GM18951 (cell line): ENCODE measurements around the gene ENTREP3.
"Not testable (repeated sequence)": the region's sequence is repeated elsewhere in the genome, so short reads cannot be mapped to it uniquely, and the experiment has no call there.

Experiments
- POLR2A ChIP-seq: IDR thresholded peaks from 4 replicates; pipeline ENCODE4 v1.6.1; 2011; ENCODE audit warnings: mild to moderate bottlenecking; ENCODE audit not compliant: insufficient read length, insufficient read depth; ENCODE audit errors: extremely low read depth
- in situ Hi-C: fragments of 300-500 bp; cut with MboI; formaldehyde crosslinking; loops from one replicate; pipeline ENCODE4 v1.12.0; 2022; ENCODE audit warnings: low sequenced_read_pairs, mixed read lengths, inconsistent platforms; ENCODE audit not compliant: unreplicated experiment

ENTREP3 gene

GRCh38 chr1:155236451-155236850 is 18.8 kb downstream of the ENTREP3 start:
- in situ Hi-C loops: no loop called here
- TF ChIP-seq POLR2A: no peak

- in situ Hi-C loops: not testable (repeated sequence)
These were observed 19.9 kb downstream of the ENTREP3 start for GRCh38 chr1:155235375-155235774.

DNA sequence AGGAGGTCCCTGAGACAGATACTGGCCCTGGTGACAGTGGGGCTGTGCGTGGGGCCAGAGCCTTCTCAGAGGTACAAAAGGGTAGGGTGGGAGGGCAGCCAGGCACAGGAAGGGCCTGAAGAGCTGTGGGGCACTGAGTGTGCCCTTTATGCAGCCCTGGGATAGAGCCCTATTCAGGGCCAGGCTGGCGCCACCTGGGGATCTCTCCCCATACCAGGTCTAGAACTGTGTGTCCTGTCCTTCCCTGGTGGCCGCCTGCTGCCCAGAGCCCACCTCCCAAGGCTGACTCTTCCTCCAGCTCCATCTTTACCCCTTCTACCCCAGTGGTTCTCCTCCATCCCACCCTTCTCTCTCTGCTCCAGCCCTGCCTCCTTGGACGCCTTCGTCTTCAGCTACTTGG is 21.8 kb downstream of the ENTREP3 start:
- in situ Hi-C loops: not testable (repeated sequence)

- in situ Hi-C loops: not testable (repeated sequence)
These were observed 23.0 kb downstream of the ENTREP3 start for GRCh38 chr1:155232001-155232978.

- in situ Hi-C loops: not testable (repeated sequence)
These were observed 24.0 kb downstream of the ENTREP3 start for GRCh38 chr1:155231302-155231701.

DNA sequence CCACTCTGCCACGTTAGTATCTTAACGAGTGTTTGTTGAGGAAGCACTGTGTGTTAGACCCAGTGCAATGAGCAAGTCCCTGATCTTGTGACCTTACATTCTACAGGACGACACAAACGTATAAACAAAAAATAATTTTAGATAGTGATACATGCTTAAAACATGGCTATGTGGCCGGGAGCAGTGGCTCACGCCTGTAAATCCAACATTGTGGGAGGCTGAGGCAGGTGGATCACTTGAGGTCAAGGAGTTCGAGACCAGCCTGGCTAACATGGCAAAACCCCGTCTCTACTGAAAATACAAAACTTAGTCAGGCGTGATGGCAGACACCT is 27.2 kb downstream of the ENTREP3 start:
- no peak for TF ChIP-seq POLR2A
- in situ Hi-C loops: no loop called here

DNA sequence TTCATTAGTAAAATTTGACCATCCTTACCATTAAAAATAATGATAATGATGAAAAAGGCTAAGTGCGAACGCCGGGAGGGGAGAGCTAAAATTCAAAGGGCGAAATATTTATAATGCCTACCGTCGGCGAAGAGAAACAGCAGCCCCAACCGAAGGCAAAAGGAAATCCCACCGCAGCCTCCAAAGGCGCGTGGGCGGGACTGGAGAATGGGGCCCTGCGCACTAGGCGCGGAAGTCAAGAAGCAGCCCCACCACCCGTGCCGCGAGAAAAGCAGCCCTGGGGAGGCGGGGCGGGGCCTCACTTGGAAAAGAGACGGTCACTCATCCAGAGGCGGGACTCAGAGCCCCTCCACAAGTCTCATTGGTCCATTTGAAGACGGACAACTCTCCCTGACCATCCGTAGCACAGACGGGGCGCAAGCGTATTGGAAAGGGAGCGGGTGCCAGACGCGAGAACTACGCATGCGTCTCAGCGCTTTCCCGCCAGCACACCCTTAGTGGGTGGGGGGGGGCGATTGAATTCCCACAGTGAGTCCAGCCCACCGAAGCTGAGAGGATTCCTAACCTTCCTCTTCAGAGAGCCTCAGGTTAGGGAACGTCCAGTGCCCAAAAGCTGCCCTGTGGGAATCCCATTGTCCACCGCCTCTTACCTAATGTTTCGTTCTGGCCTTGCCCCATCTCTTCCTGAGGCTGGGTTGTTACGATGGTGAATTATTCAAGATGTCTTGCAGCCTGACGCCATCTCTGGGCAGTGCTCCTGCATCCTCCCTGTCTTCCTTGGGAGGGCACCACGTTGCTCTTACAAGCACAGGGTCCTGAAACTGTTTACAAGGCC is 27.8 kb downstream of the ENTREP3 start:
- peak; percentile 94 for TF ChIP-seq POLR2A
- in situ Hi-C loops: no loop called here

DNA sequence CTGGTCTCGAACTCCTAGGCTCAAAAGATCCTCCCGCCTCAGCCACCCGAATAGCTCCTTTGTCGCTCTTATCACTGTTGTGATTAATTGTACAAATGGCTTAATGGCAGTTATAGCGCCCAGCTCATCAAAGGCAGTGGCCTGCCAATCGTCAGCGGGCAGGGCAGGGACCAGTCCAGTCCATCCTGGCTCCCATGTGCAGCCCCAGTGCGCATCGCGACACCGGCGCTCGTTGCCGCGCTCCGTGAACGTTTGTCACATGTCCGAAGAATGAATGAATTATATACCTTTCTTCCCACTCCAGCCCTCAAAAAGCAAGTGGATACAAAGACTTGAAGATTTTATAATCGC is 28.4 kb downstream of the ENTREP3 start:
- TF ChIP-seq POLR2A: no peak
- in situ Hi-C loops: no loop called here

DNA sequence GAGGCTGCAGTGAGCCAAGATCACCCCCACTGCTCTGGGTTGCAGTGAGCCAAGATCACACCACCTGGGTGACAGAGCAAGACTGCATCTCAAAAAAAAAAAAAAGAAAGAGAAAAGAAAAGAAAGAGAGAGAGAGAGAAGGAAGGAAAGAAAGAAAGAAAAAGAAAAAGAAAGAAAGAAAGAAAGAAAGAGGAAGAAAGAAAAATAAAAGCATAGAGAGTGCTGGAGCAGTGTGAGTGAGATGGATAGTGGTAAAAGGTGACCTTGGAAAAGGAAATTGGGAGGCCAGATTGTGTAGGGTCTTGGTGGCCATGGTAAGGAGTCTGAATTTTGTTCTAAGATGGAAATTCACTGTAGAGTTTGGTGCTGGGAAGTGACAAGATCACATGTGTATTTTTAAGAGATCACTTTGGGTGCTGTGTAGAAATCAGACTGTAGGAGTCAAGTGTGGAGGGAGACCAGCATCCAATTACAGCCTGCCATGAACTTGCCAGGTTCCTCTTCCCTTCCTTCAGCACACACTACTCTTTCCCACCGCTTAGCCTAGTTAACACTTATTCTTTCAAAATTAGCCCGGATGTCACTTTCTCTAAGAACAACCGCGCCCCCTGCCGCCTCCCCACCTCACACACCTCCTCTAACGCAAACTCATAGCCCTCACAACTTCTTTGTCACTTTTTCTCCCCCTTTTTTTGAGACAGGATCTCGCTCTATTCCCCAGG is 28.9 kb downstream of the ENTREP3 start:
- in situ Hi-C loops: no loop called here
- no peak for TF ChIP-seq POLR2A

DNA sequence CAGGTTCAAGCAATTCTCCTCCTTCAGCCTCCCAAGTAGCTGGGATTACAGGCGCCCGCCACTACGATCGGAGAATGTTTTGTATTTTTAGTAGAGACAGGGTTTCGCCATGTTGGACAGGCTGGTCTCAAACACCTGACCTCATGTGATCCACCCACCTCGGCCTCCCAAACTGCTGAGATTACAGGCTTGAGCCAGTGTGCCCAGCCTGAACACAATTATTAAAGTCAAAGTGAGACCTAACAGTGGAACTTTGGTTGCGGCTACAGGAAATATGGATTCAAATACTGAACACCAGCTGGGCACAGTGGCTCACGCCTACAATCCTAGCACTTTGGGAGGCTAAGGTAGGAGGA is 29.9 kb downstream of the ENTREP3 start:
- in situ Hi-C loops: not testable (repeated sequence)

- no peak for TF ChIP-seq POLR2A
- in situ Hi-C loops: no loop called here
These were observed 32.2 kb downstream of the ENTREP3 start for GRCh38 chr1:155223047-155223446.

DNA sequence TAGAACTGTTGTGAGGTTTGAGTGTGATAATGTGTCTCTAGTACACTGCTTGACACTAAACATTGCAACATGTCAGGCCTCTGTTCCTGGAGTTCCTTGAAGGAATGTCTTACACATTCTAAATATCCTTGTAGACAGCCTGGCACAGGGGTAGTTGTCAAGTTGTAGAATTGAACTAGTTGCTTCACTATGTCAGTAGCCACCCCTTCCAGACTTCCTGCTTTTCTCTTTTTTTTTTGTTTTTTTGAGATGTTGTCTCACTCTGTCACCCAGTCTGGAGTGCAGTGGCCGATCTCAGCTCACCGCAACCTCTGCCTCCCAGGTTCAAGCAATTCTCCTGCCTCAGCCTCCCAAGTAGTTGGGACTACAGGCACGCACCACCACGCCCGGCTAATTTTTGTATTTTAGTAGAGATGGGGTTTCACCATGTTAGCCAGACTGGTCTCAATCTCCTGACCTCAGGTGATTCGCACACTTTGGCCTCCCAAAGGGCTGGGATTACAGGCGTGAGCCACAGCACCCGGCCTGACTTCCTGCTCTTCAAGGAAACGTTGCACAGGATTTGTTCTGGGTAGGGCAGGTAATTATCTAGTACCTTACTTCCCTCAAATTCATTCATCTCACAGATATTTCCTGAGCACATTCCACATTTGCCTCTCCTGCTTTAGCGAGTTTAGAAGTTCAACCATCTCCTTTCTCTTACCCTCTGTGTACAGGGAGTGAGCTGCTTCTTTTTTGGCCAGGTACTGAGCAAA is 34.9 kb downstream of the ENTREP3 start:
- in situ Hi-C loops: not testable (repeated sequence)

GRCh38 chr1:155219592-155220031 is 35.7 kb downstream of the ENTREP3 start:
- TF ChIP-seq POLR2A: no peak
- in situ Hi-C loops: no loop called here
